B cell (primary cell): ENCODE measurements around the gene NACAD. TPM values are rescaled to one million over a fixed set of nuclear protein-coding genes. Genes with fewer than 3 reads are reported as not detected.
A peak's percentile ranks its signal among the peaks of the same experiment; 100 is the strongest.

Source experiments
- ATAC-seq: fragments of 200-7000 bp; cut with Tn5 transposase; one replicate; pipeline ENCODE4 v1.10.0; 2021; ENCODE audit warnings: low read depth, mild to moderate bottlenecking, moderate number of reproducible peaks, moderate library complexity
- CTCF ChIA-PET: fragments of 350-600 bp; sonication (Branson Sonifier 250); formaldehyde crosslinking; loops from one replicate; lab custom pipeline; 2021; ENCODE audit warnings: antibody characterized with exemption, inconsistent platforms; lab: Charles Lee
- POLR2A ChIA-PET: fragments of 350-600 bp; sonication (Branson Sonifier 250); formaldehyde crosslinking; loops from one replicate; lab custom pipeline; 2021; ENCODE audit warnings: antibody characterized with exemption; lab: Charles Lee
- DNase-seq: peaks from one replicate; pipeline ENCODE4 v3.0.0; 2013
- H2AFZ ChIP-seq: 2 replicates; pipeline ENCODE4 v1.6.1; 2012; ENCODE audit warnings: mild to moderate bottlenecking, low read depth, low read length; ENCODE audit not compliant: insufficient read depth, poor library complexity, severe bottlenecking
- H3K27ac ChIP-seq, 2 donors: 1 replicate in 1 of 2; 2 replicates in 1 of 2; pipeline ENCODE4 v1.5.1; 2012 to 2013; ENCODE audit warnings: low read length in 2 of 2, mild to moderate bottlenecking in 2 of 2, moderate library complexity in 1 of 2
- H3K27me3 ChIP-seq, 4 experiments: fragments of 200-600 bp in 1 of 4; sonication (generic) in 1 of 4; replicated peaks in 1 of 4; 1 replicate in 2 of 4; 2 replicates in 2 of 4; pipeline versions ENCODE4 v1.6.1 to v1.7.0; 2013 to 2016; ENCODE audit warnings: low read length in 3 of 4, mild to moderate bottlenecking in 2 of 4, mixed read lengths in 1 of 4, moderate library complexity in 1 of 4; ENCODE audit not compliant: insufficient read depth in 4 of 4, control insufficient read depth in 3 of 4; ENCODE audit errors: control extremely low read depth in 1 of 4
- H3K36me3 ChIP-seq, 2 experiments: replicated peaks in 1 of 2; 1 replicate in 1 of 2; 2 replicates in 1 of 2; pipeline versions ENCODE4 v1.6.1 to v1.7.1; 2013; ENCODE audit warnings: low read length in 1 of 2; ENCODE audit not compliant: insufficient read depth in 2 of 2, control insufficient read depth in 1 of 2; ENCODE audit errors: control extremely low read depth in 1 of 2, extremely low read depth in 1 of 2
- H3K4me1 ChIP-seq, 2 donors: fragments of 200-600 bp in 1 of 2; sonication (generic) in 1 of 2; 1 replicate in 1 of 2; 2 replicates in 1 of 2; pipeline versions ENCODE4 v1.5.1 to v1.6.1; 2013 to 2017; ENCODE audit warnings: low read length in 2 of 2; ENCODE audit not compliant: control insufficient read depth in 2 of 2, insufficient read depth in 2 of 2
- H3K4me2 ChIP-seq: replicated peaks from 2 replicates; pipeline ENCODE3; 2012; ENCODE audit warnings: mild to moderate bottlenecking, low read depth, low read length; ENCODE audit not compliant: poor library complexity, severe bottlenecking
- H3K4me3 ChIP-seq, 5 experiments: fragments of 200-600 bp in 1 of 5; sonication (generic) in 1 of 5; 1 replicate in 3 of 5; 2 replicates in 2 of 5; pipeline versions ENCODE4 v1.5.1 to v1.7.0; 2011 to 2016; ENCODE audit warnings: low read length in 4 of 5, mild to moderate bottlenecking in 4 of 5, low read depth in 2 of 5, control low read depth in 1 of 5, moderate library complexity in 1 of 5; ENCODE audit not compliant: insufficient read depth in 1 of 5; ENCODE audit errors: control extremely low read depth in 1 of 5, extremely low read depth in 1 of 5
- H3K79me2 ChIP-seq: fragments of 200-600 bp; sonication (generic); one replicate; pipeline ENCODE4 v1.6.0; 2016; ENCODE audit warnings: low read length; ENCODE audit not compliant: control insufficient read depth, insufficient read depth
- H3K9ac ChIP-seq: fragments of 200-600 bp; sonication (generic); 2 replicates; pipeline ENCODE4 v1.6.1; 2017; ENCODE audit warnings: mild to moderate bottlenecking, low read length, moderate library complexity
- H3K9me3 ChIP-seq, 3 donors: one replicate each; pipeline versions ENCODE4 v1.6.1 to v1.7.1; 2013; ENCODE audit warnings: low read length in 2 of 3; ENCODE audit not compliant: control insufficient read depth in 2 of 3, insufficient read depth in 1 of 3; ENCODE audit errors: control extremely low read depth in 1 of 3
- H4K20me1 ChIP-seq: 2 replicates; pipeline ENCODE4 v1.6.0; 2012; ENCODE audit warnings: mild to moderate bottlenecking, low read length; ENCODE audit not compliant: insufficient read depth, control insufficient read depth, poor library complexity, severe bottlenecking
- H3K27ac Mint-ChIP-seq: one replicate; pipeline ENCODE4 v1.8.0; 2021; ENCODE audit warnings: mixed read lengths
- H3K27me3 Mint-ChIP-seq: one replicate; pipeline ENCODE4 v1.8.0; 2021; ENCODE audit warnings: mixed read lengths
- H3K4me1 Mint-ChIP-seq: one replicate; pipeline ENCODE4 v1.8.0; 2021; ENCODE audit warnings: mixed read lengths
- H3K4me3 Mint-ChIP-seq: one replicate; pipeline ENCODE4 v1.8.0; 2021; ENCODE audit warnings: mixed read lengths
- H3K9me3 Mint-ChIP-seq: one replicate; pipeline ENCODE4 v1.8.0; 2022; ENCODE audit warnings: mixed read lengths; ENCODE audit not compliant: insufficient read depth
- CTCF ChIP-seq: fragments of 200-600 bp; IDR thresholded peaks from one replicate; pipeline ENCODE4 v1.8.0; 2022; ENCODE audit warnings: antibody characterized with exemption, mild to moderate bottlenecking
- EZH2 ChIP-seq: IDR thresholded peaks from 2 replicates; pipeline ENCODE4 v1.6.1; 2012; ENCODE audit warnings: borderline replicate concordance, low read depth, mild to moderate bottlenecking, moderate library complexity, low read length; ENCODE audit not compliant: insufficient read depth, poor library complexity, severe bottlenecking
- WGBS: methylation state at CpG from one replicate; pipeline ENCODE4 v1.1.5; 2013; ENCODE audit warnings: missing lambda C conversion rate; ENCODE audit not compliant: insufficient coverage; 5-methylcytosine and 5-hydroxymethylcytosine counted together
- intact Hi-C: fragments of 100-400 bp; cut with micrococcal nuclease; formaldehyde crosslinking; loops from one replicate; pipeline ENCODE4 v1.10.0; 2022
- polyA plus RNA-seq: library from polyadenylated mRNA; depleted of rRNA; stranded (reverse); fragments of >200 nt; gene quantifications from 2 replicates; pipeline ENCODE4 v1.2.3, GENCODE V29; 2012
- total RNA-seq, 2 donors: library from RNA; stranded (reverse); fragments of 120-200 nt in 1 of 2; gene quantifications; 1 replicate in 1 of 2; 2 replicates in 1 of 2; pipeline versions ENCODE4 v1.2.3 to v1.2.4, GENCODE V29; 2013 to 2022

NACAD gene
- total and polyA plus RNA-seq, 2 donors (not counting 1 experiment from before 2014, with no cell fraction given) = 0.04 to 0.49 TPM

- Histone ChIP-seq H3K79me2 (no peaks in the 10 kb centered on the region), H3K27ac (no peak overlapping the region), H3K4me3 (no peak overlapping the region), H2AFZ (no peak overlapping the region), H3K9ac (no peak overlapping the region), H3K4me1 (peaks cover 14% of the 10 kb centered on the region in 2 donors), H3K9me3 (peaks cover 0 to 4% (median 0%) of the 10 kb centered on the region in 3 donors), H3K36me3 (no peaks in the 10 kb centered on the region), H3K4me2 (peak overlapping the region; percentile 94), H3K27me3 (peaks cover 0 to 26% (median 7%) of the 10 kb centered on the region in 4 experiments), H4K20me1 (no peaks in the 10 kb centered on the region)
- peak overlapping the region; percentile 73 for H3K4me3 Mint-ChIP-seq
- peaks cover under 1% of the 10 kb centered on the region for H3K9me3 Mint-ChIP-seq
- peaks cover 14% of the 10 kb centered on the region for H3K4me1 Mint-ChIP-seq
- TF ChIP-seq CTCF (no peak), EZH2 (no peak)
- ChIA-PET CTCF (interaction anchor here (1.0 kb wide), 1 partner anchor 24 kb away, joined by 3 read pairs; no protein-coding TSS in a partner anchor), POLR2A (no interaction called here)
- WGBS = 92% methylated on average over 6 of the region's 6 CpGs
- no peak overlapping the region for H3K27ac Mint-ChIP-seq
- no peak for ATAC-seq
- H3K27me3 Mint-ChIP-seq = peaks cover 9% of the 10 kb centered on the region
- DNase-seq = no peak
- intact Hi-C loops = no loop called here
Observed at GRCh38 chr7:45087301-45088145, 1.2 kb downstream of the NACAD start.
